Choroid plexus epithelial cell (primary cell): ENCODE measurements around the gene DIAPH3.

Experiments
- DNase-seq: peaks from one replicate; pipeline ENCODE4 v3.0.0-alpha.2; 2010; ENCODE audit warnings: low read depth
- H3K4me3 ChIP-seq: 2 replicates; pipeline ENCODE4 v1.5.1; 2011; ENCODE audit warnings: low read depth, mild to moderate bottlenecking, control low read depth, low read length, moderate library complexity
- TF ChIP-seq, protein P1 (sequence below): conservative IDR thresholded peaks from 2 replicates; pipeline ENCODE4 v1.5.1; 2011; ENCODE audit warnings: low read depth, mild to moderate bottlenecking, control low read depth, inconsistent platforms, low read length, moderate library complexity

DIAPH3 gene

GRCh38 chr13:59774491-59774971 lies 389.2 kb downstream of the DIAPH3 start:
- H3K4me3 ChIP-seq, result no peak overlapping the region
- TF ChIP-seq, protein P1, sequence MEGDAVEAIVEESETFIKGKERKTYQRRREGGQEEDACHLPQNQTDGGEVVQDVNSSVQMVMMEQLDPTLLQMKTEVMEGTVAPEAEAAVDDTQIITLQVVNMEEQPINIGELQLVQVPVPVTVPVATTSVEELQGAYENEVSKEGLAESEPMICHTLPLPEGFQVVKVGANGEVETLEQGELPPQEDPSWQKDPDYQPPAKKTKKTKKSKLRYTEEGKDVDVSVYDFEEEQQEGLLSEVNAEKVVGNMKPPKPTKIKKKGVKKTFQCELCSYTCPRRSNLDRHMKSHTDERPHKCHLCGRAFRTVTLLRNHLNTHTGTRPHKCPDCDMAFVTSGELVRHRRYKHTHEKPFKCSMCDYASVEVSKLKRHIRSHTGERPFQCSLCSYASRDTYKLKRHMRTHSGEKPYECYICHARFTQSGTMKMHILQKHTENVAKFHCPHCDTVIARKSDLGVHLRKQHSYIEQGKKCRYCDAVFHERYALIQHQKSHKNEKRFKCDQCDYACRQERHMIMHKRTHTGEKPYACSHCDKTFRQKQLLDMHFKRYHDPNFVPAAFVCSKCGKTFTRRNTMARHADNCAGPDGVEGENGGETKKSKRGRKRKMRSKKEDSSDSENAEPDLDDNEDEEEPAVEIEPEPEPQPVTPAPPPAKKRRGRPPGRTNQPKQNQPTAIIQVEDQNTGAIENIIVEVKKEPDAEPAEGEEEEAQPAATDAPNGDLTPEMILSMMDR, result no peak
- peak; percentile 77 for DNase-seq

DNA sequence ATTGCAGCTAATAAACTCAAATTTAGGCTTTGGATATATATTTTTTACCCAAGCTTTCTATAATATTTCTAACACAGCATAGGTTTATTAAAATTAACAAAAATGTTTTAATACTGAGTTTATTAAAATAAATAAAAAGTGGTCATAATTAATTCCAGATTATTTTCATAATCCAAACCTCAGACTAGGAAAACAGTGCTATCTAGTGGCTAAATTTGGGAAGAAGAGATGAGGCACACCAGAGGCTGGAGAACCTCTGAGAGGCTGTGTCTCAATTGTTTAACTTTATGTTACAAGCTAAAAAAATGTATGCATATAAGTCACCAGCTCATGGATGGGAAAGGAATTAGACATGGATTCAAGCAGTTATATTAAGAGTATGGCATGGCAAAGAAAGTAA lies 392.5 kb downstream of the DIAPH3 start:
- no peak overlapping the region for H3K4me3 ChIP-seq
- TF ChIP-seq, protein P1, result peak; percentile 80
- peak; percentile 59 for DNase-seq

DNA sequence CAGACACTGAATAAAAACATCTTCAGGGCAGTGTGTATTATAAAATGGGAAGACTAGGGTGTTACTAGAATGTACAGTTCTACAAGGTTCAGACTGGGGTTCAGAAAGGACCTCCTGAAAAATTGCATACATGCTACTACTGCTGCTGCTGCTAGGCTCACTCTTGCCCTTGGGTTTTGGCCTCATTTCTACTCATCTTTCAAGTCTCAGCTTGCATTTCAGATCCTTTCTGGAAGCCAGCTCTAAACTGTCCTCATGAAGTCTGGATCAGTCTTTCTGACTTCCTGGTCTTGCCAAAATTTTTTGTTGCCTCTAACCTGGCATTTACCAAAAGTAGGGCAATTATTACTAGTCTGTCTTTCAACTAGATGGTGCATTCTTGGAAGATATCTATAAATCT lies 393.3 kb downstream of the DIAPH3 start:
- DNase-seq, result no peak
- TF ChIP-seq, protein P1, result no peak
- H3K4me3 ChIP-seq, result no peak overlapping the region

GRCh38 chr13:59766236-59766635 lies 397.5 kb downstream of the DIAPH3 start:
- TF ChIP-seq, protein P1, result no peak
- H3K4me3 ChIP-seq, result no peak overlapping the region
- DNase-seq, result no peak

DNA sequence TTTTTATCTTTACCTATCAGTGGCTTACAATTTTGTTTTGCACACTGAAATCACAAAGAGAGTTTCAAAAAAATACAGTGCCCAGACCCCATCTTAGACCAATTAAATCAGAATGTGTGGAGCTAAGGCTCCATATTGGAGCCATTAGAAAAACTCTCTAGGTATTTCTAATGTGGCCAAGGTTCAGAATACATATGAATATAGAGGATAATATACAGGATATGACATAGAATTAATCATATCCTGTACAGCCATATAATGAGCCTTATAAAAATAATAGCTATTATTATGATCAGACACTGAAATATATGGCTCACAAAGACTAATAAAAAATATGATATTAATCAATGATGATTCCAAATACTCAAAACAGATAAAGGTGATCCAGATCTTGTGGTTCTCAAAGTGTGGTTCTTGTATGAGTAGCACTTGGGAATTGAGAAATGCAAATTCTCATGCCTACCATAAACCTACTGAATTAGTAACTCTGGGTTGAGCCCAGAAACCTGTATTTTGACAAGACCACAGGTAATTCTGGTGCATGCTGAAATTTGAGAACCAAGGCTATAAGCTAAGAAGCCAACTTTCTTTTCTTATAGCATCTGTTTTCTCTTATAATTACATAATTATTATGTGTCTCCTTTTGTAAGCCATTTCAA lies 408.0 kb downstream of the DIAPH3 start:
- TF ChIP-seq, protein P1, result no peak
- no peak for DNase-seq
- no peak overlapping the region for H3K4me3 ChIP-seq

DNA sequence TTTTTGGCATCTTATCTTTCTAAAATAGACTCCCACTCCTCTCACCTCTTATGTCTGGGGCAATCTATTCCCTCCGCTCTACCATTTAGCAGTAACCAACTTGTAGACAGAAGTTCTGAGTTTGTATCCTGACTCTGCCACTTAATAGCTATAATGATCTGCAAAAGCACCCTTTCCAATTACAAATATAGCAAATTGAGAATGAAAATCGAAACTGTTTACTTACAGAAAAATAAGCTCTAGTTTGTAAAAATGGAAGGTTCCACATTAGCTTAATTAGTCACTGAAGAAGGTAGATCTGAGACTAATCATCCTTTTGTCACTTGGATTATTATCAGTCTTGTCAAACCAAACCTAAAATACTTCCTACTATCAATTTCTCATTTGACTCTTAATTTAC lies 409.3 kb downstream of the DIAPH3 start:
- TF ChIP-seq, protein P1, result no peak
- no peak overlapping the region for H3K4me3 ChIP-seq
- DNase-seq, result no peak

DNA sequence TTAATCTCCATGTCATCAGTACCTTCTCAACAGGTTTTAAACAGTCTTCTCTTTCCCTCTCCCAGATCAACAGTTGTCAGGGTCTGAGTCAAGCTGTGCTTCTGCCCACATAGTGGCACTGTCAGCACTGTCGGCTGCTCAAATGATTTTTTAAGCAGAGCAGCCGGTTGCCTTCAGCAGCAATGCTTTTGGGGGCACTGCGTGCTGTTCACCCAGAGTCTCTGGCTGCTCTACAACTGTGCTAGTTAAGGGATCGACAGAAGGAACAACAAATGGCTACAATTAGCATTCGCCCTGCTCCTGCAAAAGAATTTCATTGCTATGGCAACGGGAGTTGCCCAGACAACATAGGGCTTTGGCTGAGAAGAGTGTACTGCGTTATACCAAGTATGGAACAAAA lies 412.9 kb downstream of the DIAPH3 start:
- H3K4me3 ChIP-seq, result peak overlapping the region; percentile 43
- peak; percentile 83 for DNase-seq
- TF ChIP-seq, protein P1, result peak; percentile 21
